HCT116 (cell line): ENCODE measurements around the gene CAGE1. TPM values are rescaled to one million over a fixed set of nuclear protein-coding genes. Genes with fewer than 3 reads are reported as not detected.

Experiments
- ATAC-seq: fragments of 200-7000 bp; cut with Tn5 transposase; 2 replicates; pipeline ENCODE4 v1.9.1; 2020; ENCODE audit warnings: mild to moderate bottlenecking, moderate library complexity
- BruUV-seq: library from RNA; stranded (reverse); fragments of 400-500 nt; replicated peaks from 2 replicates; lab custom pipeline; 2021; lab: Mats Ljungman, UMichigan
- CTCF ChIA-PET: fragments of 300-600 bp; sonication (Branson Sonifier 250); formaldehyde crosslinking; loops from one replicate; lab custom pipeline; 2021; ENCODE audit warnings: antibody characterized with exemption; lab: Charles Lee
- POLR2A ChIA-PET: fragments of 300-600, 350-600 bp; sonication (Branson Sonifier 250); formaldehyde crosslinking; loops from one replicate; lab custom pipeline; 2021; ENCODE audit warnings: antibody characterized with exemption; lab: Charles Lee
- RAD21 ChIA-PET, 2 experiments: fragments of 300-600 bp; sonication (Branson Sonifier 250); formaldehyde crosslinking; loops; one replicate each; lab custom pipeline; 2023; ENCODE audit warnings: low total read pairs in 2 of 2; ENCODE audit not compliant: uncharacterized antibody in 2 of 2, unreplicated experiment in 2 of 2, low non-redundant PET in 1 of 2; lab: Charles Lee
- DNase-seq: peaks from one replicate; pipeline ENCODE4 v3.0.0-alpha.2; 2010; ENCODE audit warnings: low read depth, low spot score
- H2AFZ ChIP-seq: fragments of 200-600 bp; shearing (Covaris generic), sonication (generic); 2 replicates; pipeline ENCODE4 v1.6.1; 2017; ENCODE audit warnings: low read depth, mixed run types, mixed read lengths, antibody characterized with exemption, low read length; ENCODE audit not compliant: poor library complexity, severe bottlenecking
- H3K27ac ChIP-seq: 2 replicates; pipeline ENCODE4 v1.5.1; 2012; ENCODE audit warnings: low read depth, low read length
- H3K27me3 ChIP-seq: fragments of 200-600 bp; sonication (generic); 2 replicates; pipeline ENCODE4 v1.6.1; 2016; ENCODE audit warnings: mixed run types, low read length, mixed read lengths; ENCODE audit not compliant: insufficient read depth
- H3K36me3 ChIP-seq, 2 experiments: fragments of 200-500 bp in 1 of 2; fragments of 200-600 bp in 1 of 2; sonication (Bioruptor generic) in 1 of 2; sonication (generic) in 1 of 2; 2 replicates each; pipeline versions ENCODE4 v1.5.1 to v1.6.1; 2014 to 2016; ENCODE audit warnings: low read length in 2 of 2, inconsistent platforms in 1 of 2, mixed read lengths in 1 of 2, mixed run types in 1 of 2; ENCODE audit not compliant: insufficient read depth in 2 of 2, control insufficient read depth in 1 of 2
- H3K4me1 ChIP-seq, 2 experiments: fragments of 200-600 bp in 1 of 2; sonication (generic) in 1 of 2; 2 replicates each; pipeline versions ENCODE4 v1.5.1 to v1.6.1; 2012 to 2017; ENCODE audit warnings: low read length in 2 of 2, inconsistent platforms in 1 of 2, mild to moderate bottlenecking in 1 of 2, mixed read lengths in 1 of 2, mixed run types in 1 of 2, moderate library complexity in 1 of 2; ENCODE audit not compliant: insufficient read depth in 2 of 2, control insufficient read depth in 1 of 2
- H3K4me2 ChIP-seq: fragments of 200-600 bp; sonication (generic); 2 replicates; pipeline ENCODE4 v1.6.1; 2017; ENCODE audit warnings: mixed run types, low read length, mixed read lengths
- H3K4me3 ChIP-seq, 2 experiments: fragments of 200-600 bp in 1 of 2; sonication (generic) in 1 of 2; replicated peaks in 1 of 2; 2 replicates each; pipeline ENCODE4 v1.5.1; 2011 to 2016; ENCODE audit warnings: low read length in 2 of 2, control low read depth in 1 of 2, low read depth in 1 of 2, mild to moderate bottlenecking in 1 of 2, mixed read lengths in 1 of 2, mixed run types in 1 of 2
- H3K79me2 ChIP-seq: fragments of 200-600 bp; sonication (generic); 2 replicates; pipeline ENCODE4 v1.6.1; 2017; ENCODE audit warnings: mild to moderate bottlenecking, mixed run types, low read length, moderate library complexity, mixed read lengths; ENCODE audit not compliant: insufficient read depth
- H3K9ac ChIP-seq: fragments of 200-600 bp; sonication (generic); 2 replicates; pipeline ENCODE4 v1.6.1; 2016; ENCODE audit warnings: low read length, mixed read lengths
- H3K9me2 ChIP-seq: fragments of 200-600 bp; sonication (generic), shearing (Covaris generic); 2 replicates; pipeline ENCODE4 v1.6.1; 2017; ENCODE audit warnings: mixed run types, mild to moderate bottlenecking, moderate library complexity; ENCODE audit not compliant: insufficient read depth
- H3K9me3 ChIP-seq, 2 experiments: fragments of 200-500 bp in 1 of 2; fragments of 200-600 bp in 1 of 2; sonication (Bioruptor generic) in 1 of 2; sonication (generic) in 1 of 2; 2 replicates each; pipeline ENCODE4 v1.6.1; 2014 to 2017; ENCODE audit warnings: low read length in 2 of 2, mixed read lengths in 2 of 2, inconsistent platforms in 1 of 2, low read depth in 1 of 2, mild to moderate bottlenecking in 1 of 2, mixed run types in 1 of 2, moderate library complexity in 1 of 2; ENCODE audit not compliant: control insufficient read depth in 1 of 2, insufficient read depth in 1 of 2
- H4K20me1 ChIP-seq: fragments of 200-600 bp; sonication (generic), shearing (Covaris generic); 2 replicates; pipeline ENCODE4 v1.6.1; 2017; ENCODE audit warnings: mixed run types, mild to moderate bottlenecking, moderate library complexity; ENCODE audit not compliant: insufficient read depth
- CBX3 ChIP-seq: IDR thresholded peaks from 2 replicates; pipeline ENCODE4 v1.6.1; 2012; ENCODE audit warnings: low read depth
- CEBPB ChIP-seq: IDR thresholded peaks from 2 replicates; pipeline ENCODE4 v1.6.1; 2012; ENCODE audit warnings: low read depth
- EGR1 ChIP-seq: IDR thresholded peaks from 2 replicates; pipeline ENCODE4 v1.6.1; 2012; ENCODE audit warnings: low read depth
- ELF1 ChIP-seq: IDR thresholded peaks from 2 replicates; pipeline ENCODE4 v1.6.1; 2012; ENCODE audit warnings: low read depth, borderline replicate concordance
- EZH2phosphoT487 ChIP-seq: fragments of 200-600 bp; IDR thresholded peaks from 2 replicates; pipeline ENCODE4 v1.6.1; 2018; ENCODE audit warnings: antibody characterized with exemption, borderline replicate concordance
- FOSL1 ChIP-seq: IDR thresholded peaks from 2 replicates; pipeline ENCODE4 v1.6.1; 2012; ENCODE audit warnings: low read depth
- POLR2A ChIP-seq: IDR thresholded peaks from 2 replicates; pipeline ENCODE4 v1.7.0; 2011; ENCODE audit warnings: borderline replicate concordance; ENCODE audit not compliant: insufficient read depth, insufficient read length; ENCODE audit errors: extremely low read depth
- POLR2AphosphoS5 ChIP-seq: IDR thresholded peaks from 2 replicates; pipeline ENCODE4 v1.6.1; 2011; ENCODE audit warnings: mild to moderate bottlenecking, low read depth, low read length, moderate library complexity
- SIN3A ChIP-seq: IDR thresholded peaks from 2 replicates; pipeline ENCODE4 v1.6.1; 2012; ENCODE audit warnings: low read depth
- TCF7L2 ChIP-seq: IDR thresholded peaks from 2 replicates; pipeline ENCODE4 v1.7.0; 2011; ENCODE audit warnings: borderline replicate concordance, inconsistent platforms; ENCODE audit not compliant: insufficient read depth, insufficient read length; ENCODE audit errors: extremely low read depth
- YY1 ChIP-seq: IDR thresholded peaks from 2 replicates; pipeline ENCODE4 v1.6.1; 2011; ENCODE audit warnings: low read length, low read depth, moderate library complexity, mild to moderate bottlenecking; ENCODE audit not compliant: insufficient replicate concordance; ENCODE audit errors: extremely low read depth
- ZFX ChIP-seq: fragments of 450-650 bp; IDR thresholded peaks from 2 replicates; pipeline ENCODE4 v1.6.1; 2017
- ZNF274 ChIP-seq: fragments of 200-500 bp; sonication (Bioruptor generic); IDR thresholded peaks from 2 replicates; pipeline ENCODE4 v1.6.1; 2014; ENCODE audit warnings: mild to moderate bottlenecking, low read depth, low read length, inconsistent platforms
- intact Hi-C: fragments of 100-400 bp; cut with micrococcal nuclease; formaldehyde crosslinking; loops from 2 replicates; pipeline ENCODE4 v1.10.0; 2022
- total RNA-seq: library from RNA; stranded (reverse); gene quantifications from one replicate; pipeline ENCODE4 v1.2.1, GENCODE V29; 2021; ENCODE audit not compliant: unreplicated experiment
- TF ChIP-seq, protein P1 (sequence below): IDR thresholded peaks from 2 replicates; pipeline ENCODE4 v1.6.1; 2012
- TF ChIP-seq, protein P2 (sequence below): IDR thresholded peaks from 2 replicates; pipeline ENCODE4 v1.6.1; 2011; ENCODE audit warnings: mild to moderate bottlenecking, low read length, moderate library complexity; ENCODE audit not compliant: insufficient replicate concordance; ENCODE audit errors: extremely low read depth
- TF ChIP-seq, protein P3 (sequence below): IDR thresholded peaks from 2 replicates; pipeline ENCODE4 v1.6.1; 2012

The CAGE1 gene
- total RNA-seq, 1 experiment from 2014 or later: 0.20 TPM

DNA sequence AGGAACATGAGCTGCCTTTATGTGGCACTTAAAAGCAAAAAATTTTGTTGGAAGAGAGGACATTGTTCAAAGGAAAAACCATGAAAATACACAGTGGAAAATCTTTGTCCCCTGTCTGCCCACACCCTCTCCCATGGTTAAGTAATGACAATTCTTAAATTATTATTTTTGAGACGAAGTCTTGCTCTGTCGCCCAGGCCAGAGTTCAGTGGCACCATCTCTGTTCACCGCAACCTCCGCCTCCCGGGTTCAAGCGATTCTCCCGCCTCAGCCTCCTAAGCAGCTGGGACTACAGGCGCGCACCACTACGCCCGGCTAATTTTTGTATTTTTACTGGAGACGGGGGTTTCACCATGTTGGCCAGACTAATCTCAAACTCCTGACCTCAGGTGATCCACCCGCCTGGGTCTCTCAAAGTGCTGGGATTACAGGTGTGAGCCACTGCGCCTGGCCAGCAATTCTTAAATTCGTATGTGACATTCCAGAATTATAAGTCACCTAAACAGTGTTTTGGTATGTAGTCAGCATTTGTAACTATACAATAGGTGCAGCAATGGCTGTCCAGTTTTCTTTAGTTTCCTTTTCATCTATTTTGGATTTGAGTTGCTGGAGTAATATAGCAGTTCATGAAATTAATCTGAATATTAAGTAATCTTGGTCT lies 75.9 kb downstream of the CAGE1 start:
- Histone ChIP-seq H3K4me3 (peak overlapping the region; percentile 82 to 98), H3K36me3 (peaks cover 6 to 20% of the 10 kb centered on the region in 2 experiments; a peak in 3 of 4 replicates), H3K79me2 (peaks cover 44% of the 10 kb centered on the region), H2AFZ (no peak overlapping the region), H3K4me2 (peak overlapping the region; percentile 81), H4K20me1 (peaks cover 5% of the 10 kb centered on the region; the same call in 1 of the 2 replicates), H3K9ac (peak overlapping the region; percentile 94), H3K9me3 (no peaks in the 10 kb centered on the region), H3K27me3 (no peaks in the 10 kb centered on the region), H3K27ac (peak overlapping the region; percentile 89), H3K9me2 (no peaks in the 10 kb centered on the region), H3K4me1 (peaks cover 18 to 31% of the 10 kb centered on the region in 2 experiments)
- ATAC-seq (peak; percentile 1; the same call in 1 of the 2 replicates), DNase-seq (no peak)
- intact Hi-C loops: no loop called here
- CTCF ChIA-PET: no interaction called here
- TF ChIP-seq FOSL1: peak; percentile 7; the same call in 1 of the 2 replicates
- TF ChIP-seq ELF1: no peak
- TSS peak; percentile 97 for BruUV-seq
- POLR2A ChIA-PET: no interaction called here
- RAD21 ChIA-PET: no interaction called here

DNA sequence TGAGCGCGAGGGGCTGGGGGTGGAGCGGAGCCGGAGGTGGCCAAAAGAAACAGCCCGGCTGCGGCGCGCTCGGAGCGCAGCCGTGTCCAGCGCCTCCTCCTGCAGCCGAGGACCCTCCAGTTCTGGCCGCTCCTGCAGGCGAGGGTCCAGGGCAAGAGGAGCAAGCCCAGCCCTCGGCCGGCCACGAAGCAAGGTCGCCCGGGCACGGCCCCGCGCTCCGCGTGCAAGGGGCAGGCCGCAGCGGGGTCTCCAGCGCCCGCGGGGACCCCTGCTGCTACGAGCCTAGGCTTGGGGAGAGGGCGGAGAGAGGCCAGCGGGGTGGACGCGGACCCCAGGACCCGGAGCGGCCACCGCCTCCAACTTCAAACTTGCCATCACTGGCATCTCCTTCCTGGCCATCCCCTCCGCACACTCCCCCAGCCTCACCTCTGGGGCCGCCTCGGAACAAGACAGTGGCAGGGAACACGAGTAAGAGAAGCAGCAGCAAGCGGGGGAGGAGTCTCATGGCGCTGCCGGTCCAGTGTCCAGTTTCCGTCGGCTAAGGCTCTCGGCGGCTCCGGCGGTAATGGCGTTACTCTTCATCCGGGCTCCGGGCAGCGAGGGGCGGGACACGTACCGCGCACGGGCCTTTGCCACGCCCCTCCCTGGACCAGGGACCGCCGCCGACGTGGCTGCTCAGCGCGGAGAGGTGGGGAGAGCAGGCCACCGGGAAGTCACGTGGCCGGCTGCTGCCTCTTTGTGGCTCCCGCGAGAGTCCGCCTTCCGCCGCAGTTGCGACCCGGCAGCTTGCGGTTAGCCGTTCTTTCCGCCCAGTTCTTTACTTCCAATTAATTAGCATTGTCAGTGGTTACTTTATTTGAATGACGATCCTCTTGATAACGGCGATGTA lies 76.7 kb downstream of the CAGE1 start, which contains the start of gene SSR1:
Gene SSR1 (minus strand): TSS at position 584 of the 889 bp plus-strand sequence. CDS start 79 bp downstream, at position 505.
- CTCF ChIA-PET: no interaction called here
- ATAC-seq (peak; percentile 96), DNase-seq (peak; percentile 85)
- Histone ChIP-seq H3K9me2 (no peaks in the 10 kb centered on the region), H3K36me3 (peaks cover 13 to 26% of the 10 kb centered on the region in 2 experiments), H3K79me2 (peaks cover 52% of the 10 kb centered on the region), H4K20me1 (peaks cover 5% of the 10 kb centered on the region; the same call in 1 of the 2 replicates), H3K9ac (peak within 1 kb of the TSS; percentile 94), H3K27ac (peak within 1 kb of the TSS; percentile 89), H3K9me3 (no peaks in the 10 kb centered on the region), H2AFZ (no peak within 1 kb of the TSS), H3K4me3 (peak within 1 kb of the TSS; percentile 82 to 98), H3K4me1 (peaks cover 18 to 31% of the 10 kb centered on the region in 2 experiments), H3K27me3 (no peaks in the 10 kb centered on the region), H3K4me2 (peak within 1 kb of the TSS; percentile 81)
- RAD21 ChIA-PET: no interaction called here
- intact Hi-C loops: loop anchor here (1.0 kb wide), 1 partner anchor 76 kb away; the partner anchor contains the start of genes CAGE1 and RIOK1
- POLR2A ChIA-PET: no interaction called here
- no TSS peak for BruUV-seq
- TF ChIP-seq EGR1: peak; percentile 26; the same call in 1 of the 2 replicates
- no peak for TF ChIP-seq ZNF274
- TF ChIP-seq POLR2AphosphoS5: peak; percentile 95
- TF ChIP-seq CEBPB: no peak
- TF ChIP-seq, protein P1, sequence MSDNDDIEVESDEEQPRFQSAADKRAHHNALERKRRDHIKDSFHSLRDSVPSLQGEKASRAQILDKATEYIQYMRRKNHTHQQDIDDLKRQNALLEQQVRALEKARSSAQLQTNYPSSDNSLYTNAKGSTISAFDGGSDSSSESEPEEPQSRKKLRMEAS: peak; percentile 96
- TF ChIP-seq, protein P2, sequence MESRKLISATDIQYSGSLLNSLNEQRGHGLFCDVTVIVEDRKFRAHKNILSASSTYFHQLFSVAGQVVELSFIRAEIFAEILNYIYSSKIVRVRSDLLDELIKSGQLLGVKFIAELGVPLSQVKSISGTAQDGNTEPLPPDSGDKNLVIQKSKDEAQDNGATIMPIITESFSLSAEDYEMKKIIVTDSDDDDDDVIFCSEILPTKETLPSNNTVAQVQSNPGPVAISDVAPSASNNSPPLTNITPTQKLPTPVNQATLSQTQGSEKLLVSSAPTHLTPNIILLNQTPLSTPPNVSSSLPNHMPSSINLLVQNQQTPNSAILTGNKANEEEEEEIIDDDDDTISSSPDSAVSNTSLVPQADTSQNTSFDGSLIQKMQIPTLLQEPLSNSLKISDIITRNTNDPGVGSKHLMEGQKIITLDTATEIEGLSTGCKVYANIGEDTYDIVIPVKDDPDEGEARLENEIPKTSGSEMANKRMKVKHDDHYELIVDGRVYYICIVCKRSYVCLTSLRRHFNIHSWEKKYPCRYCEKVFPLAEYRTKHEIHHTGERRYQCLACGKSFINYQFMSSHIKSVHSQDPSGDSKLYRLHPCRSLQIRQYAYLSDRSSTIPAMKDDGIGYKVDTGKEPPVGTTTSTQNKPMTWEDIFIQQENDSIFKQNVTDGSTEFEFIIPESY: peak; percentile 94
- peak; percentile 56; the same call in 1 of the 2 replicates for TF ChIP-seq SIN3A
- peak; percentile 89 for TF ChIP-seq POLR2A
- TF ChIP-seq YY1: peak; percentile 89
- peak; percentile 78; the same call in 1 of the 2 replicates for TF ChIP-seq CBX3
- TF ChIP-seq EZH2phosphoT487: no peak
- TF ChIP-seq FOSL1: no peak
- TF ChIP-seq ZFX: peak; percentile 71
- TF ChIP-seq, protein P3, sequence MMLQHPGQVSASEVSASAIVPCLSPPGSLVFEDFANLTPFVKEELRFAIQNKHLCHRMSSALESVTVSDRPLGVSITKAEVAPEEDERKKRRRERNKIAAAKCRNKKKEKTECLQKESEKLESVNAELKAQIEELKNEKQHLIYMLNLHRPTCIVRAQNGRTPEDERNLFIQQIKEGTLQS: no peak
- TF ChIP-seq TCF7L2: peak; percentile 62
